GM21381 (cell line): ENCODE measurements around the gene POP4.

ENCODE experiments used
- ATAC-seq: cut with Tn5 transposase; IDR thresholded peaks from one replicate; pipeline ENCODE4 v1.9.1; 2021; ENCODE audit warnings: mild to moderate bottlenecking, moderate library complexity; ENCODE audit not compliant: unreplicated experiment

The POP4 gene

DNA sequence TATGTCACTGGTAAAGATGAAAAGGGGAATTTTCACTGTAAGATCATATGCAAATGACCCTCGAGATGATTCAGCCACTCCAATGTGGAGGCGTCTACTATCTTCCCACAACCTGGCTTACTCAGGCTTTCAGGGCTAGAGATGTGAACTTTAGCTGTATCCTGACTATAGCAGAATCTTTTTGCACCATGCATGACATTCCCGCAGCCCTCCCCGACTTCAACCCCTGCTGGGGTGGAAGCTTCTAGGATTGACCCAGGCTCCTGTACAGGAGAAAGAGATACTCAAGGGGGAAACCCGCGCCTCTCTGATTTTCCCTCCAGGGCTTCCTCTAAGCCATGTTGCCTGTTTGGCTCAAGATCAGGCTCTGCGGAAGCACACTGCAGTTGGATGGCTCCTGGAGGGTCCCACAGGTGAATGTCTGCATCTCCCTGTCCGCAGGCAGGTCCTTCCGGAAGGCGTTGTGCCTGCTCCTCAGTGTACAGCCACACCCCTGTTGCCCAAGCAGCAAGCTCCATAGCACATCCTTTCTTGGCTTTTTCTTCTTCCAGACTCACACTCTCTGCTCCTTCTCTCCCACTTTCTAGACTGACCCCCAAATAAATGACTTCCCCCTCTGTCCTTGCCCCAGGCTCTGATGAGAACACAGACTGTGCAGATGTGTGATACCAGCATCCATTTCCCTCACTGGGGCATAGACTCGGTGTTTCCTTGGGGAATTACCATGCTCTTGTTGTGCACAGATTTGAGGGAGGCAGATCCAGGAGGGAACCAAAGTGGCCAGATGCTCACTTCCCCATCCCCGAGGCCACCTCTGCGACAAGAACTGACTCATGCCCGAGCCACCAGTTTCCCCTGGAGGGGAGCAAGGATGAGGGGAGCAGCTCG, 29.1 kb upstream of the POP4 start:
- ATAC-seq = no peak

DNA sequence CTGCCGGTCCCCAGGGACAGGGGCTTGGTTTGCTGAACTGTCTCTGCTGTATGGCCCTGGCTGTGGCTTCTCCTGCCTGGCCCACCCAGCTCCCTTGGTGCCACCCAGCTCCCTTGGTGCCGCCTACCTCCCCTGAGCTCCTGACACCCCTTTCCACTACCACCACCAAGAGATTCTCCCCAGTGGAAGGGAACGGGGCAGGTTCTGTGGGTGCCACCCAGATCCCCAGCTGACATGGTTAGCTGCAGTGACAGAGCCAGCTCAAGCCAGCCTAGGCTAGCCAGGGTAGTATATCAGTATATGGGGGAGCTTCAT, 28.5 kb upstream of the POP4 start:
- ATAC-seq = no peak

DNA sequence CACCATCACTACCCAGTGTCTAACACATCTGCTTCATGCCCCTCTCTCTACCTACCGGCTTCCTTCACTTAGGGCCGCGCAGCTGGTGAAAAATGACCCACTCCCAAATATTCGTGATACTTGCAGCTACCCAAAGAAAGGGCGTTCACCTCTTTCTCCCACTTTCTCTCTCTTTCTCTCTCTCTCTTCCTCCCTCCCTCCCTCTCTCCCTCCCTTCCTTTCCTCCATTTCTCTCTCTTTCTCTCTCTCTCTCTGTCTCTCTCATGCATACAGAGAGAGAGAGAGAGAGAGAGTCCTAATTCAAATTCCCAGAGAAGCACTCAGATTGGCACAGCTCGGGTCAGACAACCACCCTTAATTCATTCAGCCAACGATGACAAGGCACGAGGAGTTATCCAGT, 27.7 kb upstream of the POP4 start:
- ATAC-seq = no peak

DNA sequence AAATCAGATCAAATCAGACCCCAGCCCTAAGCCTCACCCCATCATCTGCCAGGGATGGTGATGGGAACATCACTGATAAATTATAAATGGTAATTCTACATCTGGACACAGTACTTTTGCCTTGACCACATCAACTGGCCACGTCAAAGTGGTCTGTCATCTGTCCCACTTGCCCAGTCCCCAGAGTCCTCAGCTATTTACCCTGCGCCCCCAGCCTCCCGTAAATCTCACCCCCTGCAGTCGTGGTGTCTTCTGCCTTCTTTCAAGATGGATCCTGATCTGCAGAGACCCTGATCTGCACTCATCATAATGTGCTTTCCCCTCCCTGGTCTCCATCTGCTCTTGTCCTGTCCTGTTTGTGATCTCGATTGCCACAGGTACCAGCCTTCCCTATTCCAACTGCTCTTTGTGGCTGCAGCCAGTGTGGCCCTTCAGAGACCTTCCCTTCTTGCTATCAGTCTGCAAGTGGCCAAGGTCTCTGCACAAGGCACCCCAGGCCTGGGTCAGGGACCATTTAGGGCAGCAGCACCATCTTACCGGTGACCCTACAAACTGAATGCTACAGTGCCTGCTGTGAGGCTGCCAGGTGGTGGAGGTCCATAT, 26.7 kb upstream of the POP4 start:
- no peak for ATAC-seq

DNA sequence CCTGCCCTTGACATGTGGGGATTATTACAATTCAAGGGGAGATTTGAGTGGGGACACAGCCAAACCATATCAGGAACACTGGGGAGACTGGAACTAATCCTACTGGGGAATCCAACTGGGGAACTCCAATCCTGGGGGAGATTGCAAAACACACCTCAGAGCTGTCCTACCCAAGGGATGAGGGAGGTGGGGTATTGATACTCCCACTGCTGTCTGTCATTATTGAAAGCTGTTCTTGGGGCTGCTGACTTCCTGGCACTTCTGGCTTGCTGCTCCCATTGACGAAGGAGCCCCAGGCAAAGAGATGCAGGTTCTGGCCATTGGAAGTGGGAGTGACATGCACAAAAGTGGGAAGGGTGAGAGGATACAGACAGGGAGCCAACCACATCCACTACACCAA, 24.7 kb upstream of the POP4 start:
- no peak for ATAC-seq

DNA sequence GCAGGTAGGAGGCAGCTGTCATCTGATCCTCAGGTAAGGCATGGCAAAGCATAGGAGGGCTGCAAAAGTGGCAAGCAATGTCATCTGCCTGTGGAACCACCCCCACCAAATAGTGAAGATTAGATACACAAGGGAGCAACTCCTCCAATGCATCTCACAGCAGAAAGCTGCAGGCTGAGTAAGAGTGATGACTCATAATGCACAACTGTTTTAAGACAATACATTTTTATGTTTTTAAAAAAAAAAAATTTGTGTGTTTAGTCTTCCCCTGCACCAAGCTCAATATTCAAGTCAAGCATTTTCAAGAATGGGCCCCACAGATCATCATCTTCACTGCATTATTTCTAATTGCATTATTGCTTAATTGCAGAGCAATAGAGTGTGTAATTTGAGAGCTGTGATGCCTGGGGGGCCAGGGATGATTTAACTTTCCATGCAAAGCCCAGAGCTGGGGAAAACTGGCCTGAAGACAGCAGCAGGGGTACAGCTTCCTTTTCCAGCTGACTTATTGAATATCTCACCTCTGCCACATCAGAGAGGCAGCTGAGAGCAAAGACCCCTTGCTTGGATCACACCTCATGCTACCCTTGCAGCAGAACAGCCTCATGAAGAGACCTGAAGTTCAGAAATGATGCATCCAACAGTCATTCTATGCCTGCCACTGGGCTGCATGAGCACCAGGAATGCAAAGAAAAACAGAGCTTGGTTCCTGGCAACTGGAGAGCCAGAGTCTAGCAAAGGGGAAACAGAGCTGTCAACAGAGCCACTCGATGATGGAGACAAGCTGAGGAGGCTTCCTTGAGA, 22.7 kb upstream of the POP4 start:
- ATAC-seq = no peak

DNA sequence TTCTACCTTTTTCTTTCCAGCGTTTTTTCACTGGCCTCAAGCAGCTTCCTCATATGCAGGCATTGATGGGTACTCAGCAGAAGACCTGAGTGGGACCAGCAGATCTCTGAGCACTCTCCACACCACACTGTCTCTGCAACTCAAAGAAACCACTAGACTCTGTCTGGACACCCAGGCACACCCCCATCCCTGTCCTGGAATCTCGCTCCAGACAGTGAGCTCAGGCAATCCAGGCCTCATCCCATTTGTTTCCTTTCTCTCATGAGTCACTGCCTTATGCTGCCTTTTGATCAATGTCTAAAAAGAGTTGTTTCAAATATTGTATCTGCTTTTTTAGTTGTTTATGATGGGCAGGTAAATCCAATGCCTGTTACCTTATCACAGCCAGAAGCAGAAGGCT, 19.7 kb upstream of the POP4 start:
- ATAC-seq = no peak

DNA sequence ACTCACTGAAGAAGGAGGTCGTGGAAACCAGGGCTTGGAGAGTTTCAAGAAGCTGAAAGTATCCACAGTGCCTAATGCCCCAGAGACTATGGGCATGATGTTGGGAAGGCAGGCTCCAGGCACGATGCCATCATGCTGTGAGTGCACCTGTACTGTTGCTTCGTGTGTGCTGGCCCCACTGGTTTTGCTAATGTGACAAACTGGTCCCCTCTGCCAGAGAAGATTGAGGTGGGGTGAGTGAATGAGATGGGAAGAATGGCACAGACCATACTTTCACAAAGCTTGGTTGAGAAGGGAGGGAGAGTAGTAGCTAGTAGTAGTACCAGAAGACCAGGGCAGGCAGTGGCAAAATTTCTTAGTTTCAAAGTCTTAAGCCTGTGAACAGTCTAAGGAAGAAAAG, 19.0 kb upstream of the POP4 start:
- ATAC-seq = no peak

DNA sequence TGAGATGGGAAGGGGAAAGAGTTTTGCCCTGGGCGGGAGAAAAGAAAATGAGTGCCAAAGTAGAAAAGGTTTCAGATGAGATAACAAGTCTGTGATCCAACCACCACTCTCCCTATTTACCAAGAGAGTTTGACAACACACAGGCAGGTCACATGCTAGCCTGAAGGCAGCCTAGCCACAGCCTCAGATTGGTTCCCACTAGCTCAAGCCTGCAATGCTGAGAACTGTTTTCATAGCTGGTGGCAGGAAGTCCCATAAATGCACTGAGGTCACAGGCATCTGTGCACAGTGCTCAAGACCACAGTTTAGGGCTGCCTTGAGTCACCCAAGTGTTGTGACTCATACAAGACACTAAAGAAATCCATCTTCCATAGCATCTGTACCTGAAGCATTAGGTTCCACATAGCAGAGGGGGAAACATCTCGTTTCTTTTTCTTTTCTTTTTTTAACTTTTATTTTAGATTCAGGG, 18.5 kb upstream of the POP4 start:
- ATAC-seq = peak; percentile 86

DNA sequence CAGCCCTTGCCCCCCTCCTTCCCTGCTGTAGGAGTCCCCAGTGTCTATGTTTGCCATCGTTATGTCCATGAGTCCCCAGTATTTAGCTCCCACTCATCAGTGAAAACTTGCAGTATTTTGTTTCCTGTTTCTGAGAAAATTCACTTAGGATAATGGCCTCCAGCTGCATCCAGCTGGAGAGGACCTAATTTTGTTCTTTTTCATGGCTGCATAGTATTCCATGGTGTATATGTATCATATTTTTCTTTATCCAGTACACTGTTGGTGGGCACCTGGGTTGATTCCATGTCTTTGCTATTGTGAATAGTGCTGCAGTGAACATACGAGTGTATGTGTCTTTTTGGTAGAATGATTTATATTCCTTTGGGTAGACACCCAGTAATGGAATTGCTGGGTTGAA, 18.0 kb upstream of the POP4 start:
- no peak for ATAC-seq

DNA sequence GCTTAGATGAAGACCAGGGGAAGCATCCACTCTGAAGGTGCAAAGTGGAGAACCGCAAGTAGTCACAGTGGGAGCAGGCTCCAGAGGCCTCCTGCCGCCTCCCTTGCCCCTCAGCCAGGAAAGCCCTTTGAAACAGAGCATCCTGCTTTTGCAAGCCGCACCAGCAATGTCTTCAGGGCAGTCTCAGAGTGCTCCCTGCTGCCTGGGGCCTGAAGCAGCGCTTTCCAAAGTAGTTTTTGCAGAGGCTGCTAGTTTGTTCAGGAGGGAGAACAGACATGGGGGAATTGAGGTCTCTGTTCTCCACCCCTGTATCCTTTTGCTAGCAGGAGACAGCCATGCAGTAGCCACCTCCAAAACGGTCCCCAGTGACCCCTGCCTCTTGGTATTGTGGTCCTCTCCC, 15.8 kb upstream of the POP4 start:
- ATAC-seq = no peak

DNA sequence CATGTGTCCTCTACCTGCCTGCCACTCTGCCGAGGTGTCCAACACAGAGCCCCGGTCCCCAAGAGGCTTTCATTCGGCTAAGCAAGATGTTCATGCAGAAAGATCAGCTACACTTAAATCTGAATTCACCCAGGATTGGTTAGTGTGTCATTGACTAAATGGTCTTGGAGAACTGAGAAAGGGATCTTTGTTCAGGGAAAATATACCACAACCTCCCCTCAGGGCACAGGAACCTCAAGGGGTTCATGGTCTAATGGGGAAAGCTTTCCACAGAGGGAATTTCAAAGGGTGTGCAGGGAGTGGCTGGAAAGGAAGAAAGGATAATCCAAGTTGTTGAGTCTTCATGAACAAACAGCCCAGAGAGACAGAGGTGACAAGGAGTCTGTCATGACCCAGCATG, 14.4 kb upstream of the POP4 start:
- no peak for ATAC-seq

DNA sequence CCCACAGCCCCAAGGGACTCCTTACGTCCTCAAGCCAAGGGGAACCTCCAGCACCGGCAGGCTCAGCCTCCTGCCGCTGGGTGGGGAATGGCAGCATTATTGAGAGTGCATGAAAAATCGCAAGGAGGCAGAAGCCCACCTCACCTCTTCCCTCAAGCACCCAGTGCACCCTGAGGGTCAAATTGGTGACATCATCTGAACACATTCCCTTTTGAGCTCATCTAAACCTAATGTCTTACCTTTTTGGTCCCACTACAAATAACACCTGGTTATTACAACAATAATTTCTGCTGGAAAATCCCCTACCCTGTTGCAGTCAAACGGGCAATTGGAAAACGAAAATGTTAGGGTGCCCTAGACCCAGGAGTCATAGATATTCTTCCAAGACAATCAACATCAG, 12.2 kb upstream of the POP4 start:
- no peak for ATAC-seq

DNA sequence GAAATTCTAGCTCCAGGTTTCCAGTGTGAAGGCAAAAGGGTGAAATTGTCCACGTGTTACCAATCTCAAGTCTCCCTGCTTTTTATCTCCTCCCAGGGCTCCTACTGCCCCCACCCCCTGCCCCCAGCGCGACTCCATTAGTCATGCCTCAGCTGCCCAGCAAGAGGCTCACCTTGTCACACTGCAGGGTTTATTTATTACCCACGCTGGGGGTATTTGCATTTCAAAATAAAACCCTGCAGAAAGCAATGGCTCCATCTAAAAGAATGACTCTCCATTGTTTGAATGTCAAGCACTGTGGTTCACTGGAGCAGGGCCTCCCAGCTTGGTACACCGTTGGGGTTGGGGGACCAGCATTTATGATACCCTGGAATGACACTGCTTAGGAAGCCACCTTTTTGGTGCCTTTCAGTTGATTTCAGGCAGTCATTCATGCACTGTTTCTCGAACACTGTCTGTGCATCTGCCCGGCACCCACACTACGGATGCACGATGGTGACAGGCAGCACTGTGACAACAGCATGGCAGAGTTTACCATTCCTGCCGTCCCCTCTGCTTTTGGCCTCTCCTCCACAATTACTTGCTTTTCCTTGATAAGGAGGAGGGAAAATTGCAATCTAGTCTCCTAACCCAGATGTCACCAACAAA, 9.9 kb upstream of the POP4 start:
- ATAC-seq = no peak

DNA sequence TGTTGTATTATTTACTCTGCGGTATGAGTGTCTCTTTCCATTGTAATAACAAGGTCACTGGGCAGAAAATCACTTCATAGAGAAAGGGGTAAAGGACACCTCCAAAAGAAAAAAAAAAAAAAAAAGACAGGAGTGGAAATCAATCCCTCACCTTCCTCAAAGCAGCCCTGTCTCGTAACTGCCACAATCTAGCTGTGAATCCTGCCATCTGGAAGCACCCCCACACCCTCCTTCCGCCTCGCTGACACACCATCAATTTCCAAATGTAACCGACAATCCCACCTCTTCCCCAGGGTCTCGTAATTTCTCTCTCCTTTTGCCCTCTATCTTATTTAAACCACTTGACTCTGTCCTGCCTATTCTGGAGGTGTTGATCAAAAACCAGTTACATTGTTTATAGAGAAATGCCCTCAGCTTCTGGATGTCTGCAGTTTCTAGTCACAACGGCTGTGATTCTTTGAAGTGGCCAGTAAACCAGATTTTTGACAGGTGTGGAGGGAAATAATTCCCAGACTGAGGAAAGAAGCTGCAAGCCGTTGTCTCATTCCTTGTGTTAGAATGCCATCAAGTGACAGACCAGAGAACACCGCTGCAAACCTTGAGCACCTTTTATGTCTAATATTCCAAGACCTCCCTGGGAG, 9.1 kb upstream of the POP4 start:
- ATAC-seq = no peak

DNA sequence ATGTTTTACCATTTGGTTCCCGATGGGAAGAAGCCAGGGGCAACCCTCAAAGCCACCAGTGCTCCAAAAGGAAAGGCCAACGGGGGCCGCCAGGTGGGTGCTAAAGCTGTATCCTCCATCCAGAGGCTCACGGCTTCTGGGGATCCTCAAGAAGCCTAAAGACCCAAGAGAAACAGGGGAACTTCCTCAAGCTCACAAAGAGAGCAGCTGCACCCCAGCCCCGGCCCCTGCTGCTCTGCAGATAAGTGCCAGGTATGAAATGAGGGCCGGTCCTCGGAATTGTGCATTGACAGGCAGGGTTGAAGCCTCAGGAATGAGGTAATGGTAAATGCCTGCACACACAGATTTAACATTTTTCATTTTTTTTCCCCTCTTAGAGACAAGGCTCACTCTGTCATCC, 8.0 kb upstream of the POP4 start:
- ATAC-seq = no peak

DNA sequence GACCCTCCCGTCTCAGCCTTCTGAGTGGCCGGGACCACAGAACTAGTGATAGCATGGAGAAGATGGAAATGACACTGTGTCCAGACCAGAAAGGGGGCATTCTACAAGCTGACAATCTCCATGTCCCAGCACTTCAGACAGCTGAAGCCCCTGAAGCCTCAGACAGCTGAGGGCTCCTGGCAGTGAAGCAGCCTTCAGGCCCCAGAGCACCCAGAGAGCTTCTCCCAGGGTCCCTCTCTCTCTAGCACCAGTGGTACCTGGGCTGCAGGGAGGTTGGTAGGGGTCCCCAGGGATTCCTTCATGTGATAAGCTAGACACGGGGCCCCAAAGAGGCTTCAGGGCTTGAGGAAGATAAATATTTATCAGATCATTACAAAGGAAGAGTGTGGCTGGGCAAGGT, 7.6 kb upstream of the POP4 start:
- no peak for ATAC-seq

DNA sequence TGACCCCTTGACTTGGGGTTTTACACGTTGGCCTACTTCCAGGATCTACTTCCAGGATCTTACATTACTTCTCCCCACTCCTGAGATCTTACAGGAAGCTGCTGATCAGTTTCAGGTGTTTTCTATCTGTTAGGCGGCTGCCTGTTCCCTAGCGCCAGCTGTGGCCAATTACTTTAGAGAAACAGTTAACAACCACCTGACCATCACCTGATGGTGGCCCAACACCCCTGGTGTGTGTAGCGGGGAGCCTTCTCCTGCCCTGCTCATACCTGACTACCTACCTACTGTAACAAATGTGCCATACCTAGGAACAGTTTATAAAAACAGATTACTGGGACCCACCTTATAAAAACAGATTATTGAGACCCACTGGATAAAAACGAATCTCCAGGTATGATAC, 2.8 kb upstream of the POP4 start:
- no peak for ATAC-seq

DNA sequence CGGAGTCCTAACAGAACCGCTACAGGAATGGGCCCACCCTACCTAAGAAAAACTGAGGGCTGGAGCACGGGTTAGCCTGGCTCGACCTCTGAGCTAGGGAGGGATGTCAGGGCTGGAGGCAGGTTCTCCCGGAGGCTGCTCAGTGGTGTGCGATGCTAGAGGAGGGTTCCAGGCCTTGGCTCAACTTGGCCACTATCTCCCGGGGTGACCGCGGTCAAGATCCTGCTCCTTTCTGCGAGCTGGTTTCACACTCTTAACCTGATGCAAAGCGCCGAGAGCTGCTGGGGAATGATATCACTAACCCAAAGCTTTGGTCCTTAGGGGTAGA, 301 bp downstream of the POP4 start:
- ATAC-seq = peak; percentile 18

DNA sequence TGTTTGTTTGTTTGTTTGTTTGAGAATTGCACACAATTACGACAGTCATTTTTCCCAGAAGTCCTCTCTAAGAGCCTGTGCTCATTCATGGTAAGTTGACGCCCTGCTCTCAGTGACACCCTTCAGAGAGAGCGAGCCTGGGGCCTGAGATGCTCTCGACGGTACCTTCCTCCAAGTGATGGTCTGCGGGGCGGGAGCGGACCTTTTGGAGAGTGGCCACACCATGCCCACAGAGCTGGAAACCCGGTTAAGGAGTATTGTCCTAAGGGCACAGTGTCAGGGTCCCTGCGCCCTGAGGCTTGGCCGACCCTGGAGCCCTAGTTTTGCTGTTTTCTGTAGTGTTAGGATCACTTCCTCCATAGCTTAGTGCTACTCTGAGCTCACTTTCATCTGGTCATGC, 3.6 kb downstream of the POP4 start:
- ATAC-seq = no peak

DNA sequence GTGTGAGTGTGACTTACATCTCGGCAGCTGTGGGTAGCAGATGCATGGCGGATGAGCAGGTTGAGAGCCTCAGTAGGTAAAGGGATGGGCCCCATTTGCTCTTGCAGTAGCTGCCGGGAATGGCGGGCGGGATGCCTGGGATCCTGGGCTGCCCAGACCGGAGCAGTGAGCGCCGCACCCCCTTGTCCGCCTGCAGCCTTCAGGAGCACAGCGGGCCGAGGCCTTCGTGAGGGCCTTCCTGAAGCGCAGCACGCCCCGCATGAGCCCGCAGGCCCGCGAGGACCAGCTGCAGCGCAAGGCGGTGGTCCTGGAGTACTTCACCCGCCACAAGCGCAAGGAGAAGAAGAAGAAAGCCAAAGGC, 4.1 kb downstream of the POP4 start:
- no peak for ATAC-seq
